Stimulated activated naive CD8-positive, alpha-beta T cell treated with anti-CD3 and anti-CD28 coated beads, Interleukin-15, amount 100 ng/mL, for 72 hours (primary cell): ENCODE measurements around the gene CTCF.

Experiments
- ATAC-seq: fragments of 150-1000 bp; cut with Tn5 transposase; 2 replicates; pipeline ENCODE4 v1.10.0; 2021; ENCODE audit warnings: mild to moderate bottlenecking, moderate library complexity
- DNase-seq, 2 donors: peaks; one replicate each; pipeline ENCODE4 v3.0.0; 2021 to 2022
- H3K27ac Mint-ChIP-seq, 2 donors: one replicate each; pipeline ENCODE4 v1.8.0; 2022; ENCODE audit warnings: mild to moderate bottlenecking in 2 of 2, mixed read lengths in 2 of 2, moderate library complexity in 2 of 2
- H3K27me3 Mint-ChIP-seq: one replicate; pipeline ENCODE4 v1.8.0; 2022; ENCODE audit warnings: mixed read lengths
- H3K4me1 Mint-ChIP-seq: one replicate; pipeline ENCODE4 v1.8.0; 2022; ENCODE audit warnings: mild to moderate bottlenecking, mixed read lengths
- H3K4me3 Mint-ChIP-seq, 2 donors: one replicate each; pipeline ENCODE4 v1.8.0; 2022; ENCODE audit warnings: mild to moderate bottlenecking in 2 of 2, mixed read lengths in 2 of 2, moderate library complexity in 1 of 2
- H3K9me3 Mint-ChIP-seq, 2 donors: one replicate each; pipeline ENCODE4 v1.8.0; 2022; ENCODE audit warnings: mixed read lengths in 2 of 2

Gene CTCF

GRCh38 chr16:67657017-67657608, 94.8 kb downstream of the CTCF start:
- Mint-ChIP-seq H3K4me1 (peaks cover 47% of the 10 kb centered on the region), H3K27me3 (no peaks in the 10 kb centered on the region), H3K4me3 (no peak overlapping the region), H3K27ac (no peak overlapping the region), H3K9me3 (no peaks in the 10 kb centered on the region)
- DNase-seq (no peak), ATAC-seq (no peak)

GRCh38 chr16:67657751-67658518, 95.6 kb downstream of the CTCF start:
- H3K9me3 Mint-ChIP-seq = no peaks in the 10 kb centered on the region
- H3K27me3 Mint-ChIP-seq = no peaks in the 10 kb centered on the region
- H3K4me3 Mint-ChIP-seq = peak overlapping the region in 1 of 2 donors; percentile 95
- H3K27ac Mint-ChIP-seq = peak overlapping the region; percentile 14 to 69
- ATAC-seq (no peak), DNase-seq (no peak)
- H3K4me1 Mint-ChIP-seq = peaks cover 47% of the 10 kb centered on the region

GRCh38 chr16:67658849-67659674, 96.7 kb downstream of the CTCF start:
- no peak for DNase-seq
- ATAC-seq = no peak
- Mint-ChIP-seq H3K27me3 (no peaks in the 10 kb centered on the region), H3K4me3 (peak overlapping the region; percentile 95), H3K4me1 (peaks cover 54% of the 10 kb centered on the region), H3K27ac (peak overlapping the region; percentile 28 to 81), H3K9me3 (no peaks in the 10 kb centered on the region)

GRCh38 chr16:67659675-67660563, 97.6 kb downstream of the CTCF start, which contains the start of gene ACD:
Gene ACD, minus strand, starts transcription at chr16:67660260. Its CDS starts 40 bp downstream, at chr16:67660220.
- H3K4me1 Mint-ChIP-seq = peaks cover 62% of the 10 kb centered on the region
- ATAC-seq = peak; percentile 65
- peak; percentile 95 to 97 for DNase-seq
- no peaks in the 10 kb centered on the region for H3K27me3 Mint-ChIP-seq
- peak within 1 kb of the TSS; percentile 96 to 98 for H3K27ac Mint-ChIP-seq
- peak within 1 kb of the TSS; percentile 95 for H3K4me3 Mint-ChIP-seq
- H3K9me3 Mint-ChIP-seq = no peaks in the 10 kb centered on the region

- DNase-seq (peak; percentile 95 to 97), ATAC-seq (peak; percentile 89)
- H3K4me1 Mint-ChIP-seq = peaks cover 66% of the 10 kb centered on the region
- H3K27ac Mint-ChIP-seq = peak within 1 kb of the TSS; percentile 96 to 98
- no peaks in the 10 kb centered on the region for H3K9me3 Mint-ChIP-seq
- H3K27me3 Mint-ChIP-seq = no peaks in the 10 kb centered on the region
- H3K4me3 Mint-ChIP-seq = peak within 1 kb of the TSS; percentile 95
Observed at GRCh38 chr16:67660564-67661028, 98.3 kb downstream of the CTCF start, which contains the start of gene PARD6A. Gene PARD6A, plus strand, starts transcription at chr16:67660960. Its CDS starts 79 bp downstream, at chr16:67661039.

- ATAC-seq (no peak), DNase-seq (no peak)
- H3K27me3 Mint-ChIP-seq = no peaks in the 10 kb centered on the region
- H3K27ac Mint-ChIP-seq = peak overlapping the region; percentile 49 to 85
- no peaks in the 10 kb centered on the region for H3K9me3 Mint-ChIP-seq
- peaks cover 66% of the 10 kb centered on the region for H3K4me1 Mint-ChIP-seq
- H3K4me3 Mint-ChIP-seq = peak overlapping the region; percentile 95
Observed at GRCh38 chr16:67661101-67661761, 98.9 kb downstream of the CTCF start.

GRCh38 chr16:67661886-67662652, 99.7 kb downstream of the CTCF start:
- ATAC-seq (no peak), DNase-seq (no peak)
- H3K27ac Mint-ChIP-seq = no peak overlapping the region
- H3K4me1 Mint-ChIP-seq = peaks cover 74% of the 10 kb centered on the region
- H3K27me3 Mint-ChIP-seq = no peaks in the 10 kb centered on the region
- H3K9me3 Mint-ChIP-seq = no peaks in the 10 kb centered on the region
- H3K4me3 Mint-ChIP-seq = peak overlapping the region; percentile 95

GRCh38 chr16:67662653-67663010, 100.3 kb downstream of the CTCF start:
- no peak overlapping the region for H3K4me3 Mint-ChIP-seq
- H3K27ac Mint-ChIP-seq = no peak overlapping the region
- H3K4me1 Mint-ChIP-seq = peaks cover 77% of the 10 kb centered on the region

GRCh38 chr16:67663151-67663876, 101.0 kb downstream of the CTCF start:
- Mint-ChIP-seq H3K27ac (no peak overlapping the region), H3K4me3 (no peak overlapping the region), H3K9me3 (no peaks in the 10 kb centered on the region), H3K27me3 (no peaks in the 10 kb centered on the region), H3K4me1 (peaks cover 77% of the 10 kb centered on the region)
- peak in 1 of 2 donors; percentile 38 for DNase-seq
- ATAC-seq = no peak

More at GRCh38 chr16:67662653-67663010, 100.3 kb downstream of the CTCF start:
- DNase-seq = no peak
- Mint-ChIP-seq H3K27me3 (no peaks in the 10 kb centered on the region), H3K9me3 (no peaks in the 10 kb centered on the region)
- ATAC-seq = no peak

GRCh38 chr16:67663877-67664222, 101.5 kb downstream of the CTCF start:
- DNase-seq (no peak), ATAC-seq (no peak)
- peaks cover 71% of the 10 kb centered on the region for H3K4me1 Mint-ChIP-seq
- no peak overlapping the region for H3K4me3 Mint-ChIP-seq
- H3K27me3 Mint-ChIP-seq = no peaks in the 10 kb centered on the region
- H3K9me3 Mint-ChIP-seq = no peaks in the 10 kb centered on the region
- no peak overlapping the region for H3K27ac Mint-ChIP-seq

GRCh38 chr16:67664258-67664657, 101.9 kb downstream of the CTCF start:
- no peaks in the 10 kb centered on the region for H3K9me3 Mint-ChIP-seq
- peaks cover 67% of the 10 kb centered on the region for H3K4me1 Mint-ChIP-seq
- peak overlapping the region in 1 of 2 donors; percentile 11 for H3K27ac Mint-ChIP-seq
- no peaks in the 10 kb centered on the region for H3K27me3 Mint-ChIP-seq
- H3K4me3 Mint-ChIP-seq = no peak overlapping the region
- DNase-seq = no peak
- no peak for ATAC-seq

- ATAC-seq (no peak), DNase-seq (no peak)
- peaks cover 61% of the 10 kb centered on the region for H3K4me1 Mint-ChIP-seq
- no peak overlapping the region for H3K4me3 Mint-ChIP-seq
- no peak overlapping the region for H3K27ac Mint-ChIP-seq
- H3K27me3 Mint-ChIP-seq = no peaks in the 10 kb centered on the region
- H3K9me3 Mint-ChIP-seq = no peaks in the 10 kb centered on the region
Observed at GRCh38 chr16:67664871-67665270, 102.5 kb downstream of the CTCF start.

GRCh38 chr16:67665598-67665997, 103.3 kb downstream of the CTCF start:
- no peak for DNase-seq
- no peaks in the 10 kb centered on the region for H3K9me3 Mint-ChIP-seq
- H3K27me3 Mint-ChIP-seq = no peaks in the 10 kb centered on the region
- H3K4me3 Mint-ChIP-seq = peak overlapping the region; percentile 82 to 83
- H3K4me1 Mint-ChIP-seq = peaks cover 61% of the 10 kb centered on the region
- no peak overlapping the region for H3K27ac Mint-ChIP-seq
- no peak for ATAC-seq
